DND-41 (cell line): ENCODE measurements around the gene UGGT2.

ENCODE experiments used
- EZH2 ChIP-seq: IDR thresholded peaks from 3 replicates; pipeline ENCODE4 v1.6.1; 2012; ENCODE audit warnings: borderline replicate concordance, low read depth, mild to moderate bottlenecking, moderate library complexity, low read length, inconsistent platforms; ENCODE audit not compliant: severe bottlenecking
- TF ChIP-seq, protein P1 (sequence below): IDR thresholded peaks from 2 replicates; pipeline ENCODE4 v1.5.1; 2012; ENCODE audit warnings: borderline replicate concordance, low read length, moderate library complexity, mild to moderate bottlenecking; ENCODE audit not compliant: poor library complexity, severe bottlenecking; ENCODE audit errors: extremely low read depth

DNA sequence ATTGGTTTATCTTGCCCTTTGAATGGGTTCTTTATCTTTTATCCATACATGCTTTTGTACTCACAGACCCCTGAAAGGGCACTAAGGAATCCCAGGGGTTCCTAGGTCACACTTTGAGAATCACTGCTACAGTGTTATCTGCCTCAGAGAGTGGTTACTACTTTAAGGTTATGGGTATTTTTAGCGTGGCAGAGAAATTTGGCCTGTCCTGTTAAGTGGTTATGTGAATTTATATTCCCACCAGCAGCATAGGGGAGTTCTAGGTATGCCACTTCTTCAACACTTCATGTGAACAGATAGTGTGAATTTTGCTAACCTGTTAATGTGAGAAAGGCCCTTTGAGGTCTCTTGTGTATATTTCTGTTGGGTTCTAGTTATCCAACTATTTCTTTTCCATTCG lies 300.5 kb downstream of the UGGT2 start:
- TF ChIP-seq, protein P1, sequence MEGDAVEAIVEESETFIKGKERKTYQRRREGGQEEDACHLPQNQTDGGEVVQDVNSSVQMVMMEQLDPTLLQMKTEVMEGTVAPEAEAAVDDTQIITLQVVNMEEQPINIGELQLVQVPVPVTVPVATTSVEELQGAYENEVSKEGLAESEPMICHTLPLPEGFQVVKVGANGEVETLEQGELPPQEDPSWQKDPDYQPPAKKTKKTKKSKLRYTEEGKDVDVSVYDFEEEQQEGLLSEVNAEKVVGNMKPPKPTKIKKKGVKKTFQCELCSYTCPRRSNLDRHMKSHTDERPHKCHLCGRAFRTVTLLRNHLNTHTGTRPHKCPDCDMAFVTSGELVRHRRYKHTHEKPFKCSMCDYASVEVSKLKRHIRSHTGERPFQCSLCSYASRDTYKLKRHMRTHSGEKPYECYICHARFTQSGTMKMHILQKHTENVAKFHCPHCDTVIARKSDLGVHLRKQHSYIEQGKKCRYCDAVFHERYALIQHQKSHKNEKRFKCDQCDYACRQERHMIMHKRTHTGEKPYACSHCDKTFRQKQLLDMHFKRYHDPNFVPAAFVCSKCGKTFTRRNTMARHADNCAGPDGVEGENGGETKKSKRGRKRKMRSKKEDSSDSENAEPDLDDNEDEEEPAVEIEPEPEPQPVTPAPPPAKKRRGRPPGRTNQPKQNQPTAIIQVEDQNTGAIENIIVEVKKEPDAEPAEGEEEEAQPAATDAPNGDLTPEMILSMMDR, result no peak
- no peak for TF ChIP-seq EZH2
